DOHH2 (cell line): ENCODE results near the gene KCNK7.

Experiments
- EZH2phosphoT487 ChIP-seq: fragments of 200-600 bp; sonication (generic); IDR thresholded peaks from 2 replicates; pipeline ENCODE4 v1.6.1; 2017; ENCODE audit warnings: borderline replicate concordance, mild to moderate bottlenecking, antibody characterized with exemption, low read length, moderate library complexity, mixed read lengths
- TF ChIP-seq, protein P1 (sequence below): fragments of 200-600 bp; sonication (generic); IDR thresholded peaks from one replicate; pipeline ENCODE4 v1.5.1; 2014; ENCODE audit warnings: antibody characterized with exemption, mild to moderate bottlenecking, low read depth, low read length; ENCODE audit not compliant: poor library complexity, severe bottlenecking

DNA sequence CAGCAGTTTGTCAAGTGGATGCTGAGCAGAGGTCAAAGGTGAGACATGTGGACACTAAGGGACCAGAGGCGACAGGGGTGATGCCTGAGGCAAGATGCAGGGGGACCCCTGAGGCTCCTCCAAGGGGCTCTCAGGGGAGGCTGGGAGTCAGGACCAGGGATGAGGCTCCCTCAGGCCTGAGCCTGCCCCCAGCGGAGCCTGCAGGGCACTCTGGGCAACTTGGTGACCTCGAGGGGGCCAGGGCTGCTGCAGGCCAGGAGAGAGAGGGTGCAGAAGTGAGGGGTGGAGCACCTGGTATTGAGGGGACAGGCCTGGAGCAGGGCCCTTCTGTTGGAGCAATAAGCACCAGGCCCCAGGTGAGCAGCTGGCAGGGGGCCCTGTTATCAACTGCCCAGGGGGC lies 13.7 kb downstream of the KCNK7 start:
- TF ChIP-seq, protein P1, sequence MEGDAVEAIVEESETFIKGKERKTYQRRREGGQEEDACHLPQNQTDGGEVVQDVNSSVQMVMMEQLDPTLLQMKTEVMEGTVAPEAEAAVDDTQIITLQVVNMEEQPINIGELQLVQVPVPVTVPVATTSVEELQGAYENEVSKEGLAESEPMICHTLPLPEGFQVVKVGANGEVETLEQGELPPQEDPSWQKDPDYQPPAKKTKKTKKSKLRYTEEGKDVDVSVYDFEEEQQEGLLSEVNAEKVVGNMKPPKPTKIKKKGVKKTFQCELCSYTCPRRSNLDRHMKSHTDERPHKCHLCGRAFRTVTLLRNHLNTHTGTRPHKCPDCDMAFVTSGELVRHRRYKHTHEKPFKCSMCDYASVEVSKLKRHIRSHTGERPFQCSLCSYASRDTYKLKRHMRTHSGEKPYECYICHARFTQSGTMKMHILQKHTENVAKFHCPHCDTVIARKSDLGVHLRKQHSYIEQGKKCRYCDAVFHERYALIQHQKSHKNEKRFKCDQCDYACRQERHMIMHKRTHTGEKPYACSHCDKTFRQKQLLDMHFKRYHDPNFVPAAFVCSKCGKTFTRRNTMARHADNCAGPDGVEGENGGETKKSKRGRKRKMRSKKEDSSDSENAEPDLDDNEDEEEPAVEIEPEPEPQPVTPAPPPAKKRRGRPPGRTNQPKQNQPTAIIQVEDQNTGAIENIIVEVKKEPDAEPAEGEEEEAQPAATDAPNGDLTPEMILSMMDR: no peak
- no peak for TF ChIP-seq EZH2phosphoT487
